AG04450 (cell line): Measurements from ENCODE around the gene MLXIPL. TPM values are rescaled to one million over a fixed set of nuclear protein-coding genes. Genes with fewer than 3 reads are reported as not detected.
"Not testable (repeated sequence)": the region's sequence is repeated elsewhere in the genome, so short reads cannot be mapped to it uniquely, and the experiment has no call there.

ENCODE experiments used
- CTCF ChIA-PET: fragments of 300-600, 350-600 bp; formaldehyde crosslinking; extraction: SDS; loops from one replicate; lab custom pipeline; 2022; ENCODE audit warnings: antibody characterized with exemption, inconsistent platforms; lab: Charles Lee
- POLR2A ChIA-PET: fragments of 350-600 bp; formaldehyde crosslinking; extraction: SDS; loops from one replicate; lab custom pipeline; 2021; ENCODE audit warnings: antibody characterized with exemption, inconsistent platforms; lab: Yijun Ruan, JAX
- DNase-seq: peaks from one replicate; pipeline ENCODE4 v3.0.0-alpha.2; 2011; ENCODE audit warnings: low read depth, low spot score
- H3K27ac ChIP-seq: one replicate; pipeline ENCODE4 v1.5.1; 2012; ENCODE audit warnings: low read depth, low read length, control low read depth
- H3K27me3 ChIP-seq: one replicate; pipeline ENCODE4 v1.6.0; 2012; ENCODE audit warnings: low read length; ENCODE audit not compliant: control insufficient read depth, insufficient read depth
- H3K4me3 ChIP-seq: 2 replicates; pipeline ENCODE4 v1.5.1; 2011; ENCODE audit warnings: mild to moderate bottlenecking, low read depth, low read length, control low read depth
- H3K9me3 ChIP-seq: 2 replicates; pipeline ENCODE4 v1.5.1; 2012; ENCODE audit warnings: low read length; ENCODE audit not compliant: control insufficient read depth, insufficient read depth
- CTCF ChIP-seq: IDR thresholded peaks from 2 replicates; pipeline ENCODE4 v1.5.1; 2011; ENCODE audit warnings: low read depth, low read length, control low read depth, inconsistent platforms
- polyA plus RNA-seq: library from polyadenylated mRNA; depleted of rRNA; stranded (reverse); fragments of >200 nt; gene quantifications from 2 replicates; pipeline ENCODE4 v1.2.3, GENCODE V29; 2011

Gene MLXIPL
- polyA plus RNA-seq, 1 experiment, result not detected

- TF ChIP-seq CTCF, result no peak
These were observed 67.3 kb downstream of the MLXIPL start for GRCh38 chr7:73557108-73557396.

GRCh38 chr7:73556208-73557107, 67.9 kb downstream of the MLXIPL start:
- POLR2A ChIA-PET, result interaction anchor here (0.6 to 1.7 kb wide), 5 partner anchors 10 to 399 kb away, joined by 3 to 5 read pairs (median 3); partner anchors contain the start of genes BAZ1B and TBL2
- CTCF ChIA-PET, result no interaction called here
- no peaks in the 10 kb centered on the region for H3K27me3 ChIP-seq
- no peak for TF ChIP-seq CTCF
- peak overlapping the region; percentile 83 for H3K4me3 ChIP-seq
- peak overlapping the region; percentile 52 for H3K27ac ChIP-seq
- no peak for DNase-seq
- H3K9me3 ChIP-seq, result no peaks in the 10 kb centered on the region

More at GRCh38 chr7:73557108-73557396, 67.3 kb downstream of the MLXIPL start:
- ChIA-PET CTCF (no interaction called here), POLR2A (interaction anchor here (0.6 to 1.7 kb wide), 7 partner anchors 9 to 399 kb away, joined by 3 to 7 read pairs (median 3); partner anchors contain the start of genes BAZ1B and TBL2)
- Histone ChIP-seq H3K4me3 (peak overlapping the region; percentile 83), H3K27ac (peak overlapping the region; percentile 89), H3K9me3 (no peaks in the 10 kb centered on the region), H3K27me3 (no peaks in the 10 kb centered on the region)
- peak; percentile 67 for DNase-seq

GRCh38 chr7:73555411-73555982, 68.8 kb downstream of the MLXIPL start:
- no peaks in the 10 kb centered on the region for H3K9me3 ChIP-seq
- POLR2A ChIA-PET, result no interaction called here
- no peak overlapping the region for H3K27ac ChIP-seq
- no peak for DNase-seq
- TF ChIP-seq CTCF, result no peak
- CTCF ChIA-PET, result no interaction called here
- H3K27me3 ChIP-seq, result no peaks in the 10 kb centered on the region
- H3K4me3 ChIP-seq, result peak overlapping the region; percentile 83; the same call in 1 of the 2 replicates

- H3K27ac ChIP-seq, POLR2A ChIA-PET, CTCF ChIA-PET, H3K9me3 ChIP-seq, H3K27me3 ChIP-seq, H3K4me3 ChIP-seq, DNase-seq: not testable (repeated sequence)
These were observed 74.2 kb downstream of the MLXIPL start for GRCh38 chr7:73550093-73550492.

GRCh38 chr7:73549176-73549575, 75.1 kb downstream of the MLXIPL start:
- no peak for TF ChIP-seq CTCF
- Histone ChIP-seq H3K4me3 (no peak overlapping the region), H3K9me3 (no peaks in the 10 kb centered on the region; the same call in 1 of the 2 replicates), H3K27me3 (no peaks in the 10 kb centered on the region), H3K27ac (no peak overlapping the region)
- ChIA-PET POLR2A (no interaction called here), CTCF (no interaction called here)
- no peak for DNase-seq
